ENCODE results near the gene SHISA3.

DNA sequence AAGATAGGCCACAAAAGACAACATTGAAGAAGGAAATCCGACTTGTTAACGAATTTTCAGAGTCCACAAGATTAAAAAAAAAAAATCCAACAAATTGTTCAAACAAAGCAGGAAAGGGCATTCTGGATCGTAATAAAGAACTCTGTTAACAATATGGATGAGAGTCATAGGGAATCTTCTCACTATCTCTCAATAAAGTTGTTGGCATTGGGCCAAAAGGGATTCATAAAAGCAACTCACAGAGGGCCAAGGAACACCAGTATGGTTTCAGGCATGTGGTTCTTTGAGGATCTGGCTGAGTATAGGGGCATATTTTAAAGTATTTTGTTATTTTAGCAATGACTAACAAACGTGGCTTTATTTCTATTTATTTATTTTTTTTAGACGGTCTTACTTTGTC, 49.5 kb downstream of the SHISA3 start:
- TF ChIP-seq CTCF (IDR thresholded peaks at IDR 0.05) (no peak), POLR2A (IDR thresholded peaks at IDR 0.05) (no peak), POLR2AphosphoS5 (IDR thresholded peaks at IDR 0.05) (no peak)

Data from upper lobe of left lung (tissue), 4 donors.